ENCODE results near the gene NPHP4. TPM values are rescaled to one million over a fixed set of nuclear protein-coding genes. Genes with fewer than 3 reads are reported as not detected.

Gene NPHP4
- total RNA-seq, 2 experiments from 2014 or later, result 13.4 to 24.2 TPM

- no TSS peak for BruUV-seq (replicated peaks)
- Histone ChIP-seq H3K9me2 (ENCODE audit: insufficient read depth, low read length) (no peaks in the 10 kb centered on the region), H3K9me3 (ENCODE audit: low read length) (no peaks in the 10 kb centered on the region), H3K79me2 (ENCODE audit: insufficient read depth, low read depth, low read length) (peaks cover 12% of the 10 kb centered on the region), H4K20me1 (ENCODE audit: insufficient read depth, low read length) (peaks cover 3% of the 10 kb centered on the region; the same call in 1 of the 2 replicates), H3K4me2 (ENCODE audit: low read length) (no peak overlapping the region), H3K4me1 (ENCODE audit: insufficient read depth, low read length, poor library complexity, severe bottlenecking) (peaks cover 14% of the 10 kb centered on the region), H3K36me3 (ENCODE audit: insufficient read depth, low read length) (no peaks in the 10 kb centered on the region), H3K27ac (ENCODE audit: low read depth, low read length, poor library complexity, severe bottlenecking) (no peak overlapping the region), H2AFZ (ENCODE audit: low read length) (no peak overlapping the region), H3K4me3 (ENCODE audit: low read depth, low read length, poor library complexity, severe bottlenecking) (no peak overlapping the region)
- POLR2A ChIA-PET, result interaction anchor here (0.5 kb wide), 1 partner anchor 460 kb away, joined by 9 read pairs; no protein-coding TSS in a partner anchor
- DNase-seq (ENCODE audit: low spot score), result no peak
- CTCF ChIA-PET (ENCODE audit: unreplicated experiment), result no interaction called here
- intact Hi-C loops (cut with micrococcal nuclease; ENCODE audit: unreplicated experiment), result no loop called here
- TF ChIP-seq CTCF (conservative IDR thresholded peaks at IDR 0.05; ENCODE audit: low read length), result no peak
Measured at GRCh38 chr1:5998051-5998905, 6.1 kb upstream of the NPHP4 start.

GRCh38 chr1:5997316-5997715 lies 5.1 kb upstream of the NPHP4 start:
- Histone ChIP-seq H3K4me1 (ENCODE audit: insufficient read depth, low read length, poor library complexity, severe bottlenecking) (peaks cover 14% of the 10 kb centered on the region), H3K36me3 (ENCODE audit: insufficient read depth, low read length) (no peaks in the 10 kb centered on the region), H4K20me1 (ENCODE audit: insufficient read depth, low read length) (peaks cover 3% of the 10 kb centered on the region; the same call in 1 of the 2 replicates), H2AFZ (ENCODE audit: low read length) (no peak overlapping the region), H3K9me3 (ENCODE audit: low read length) (no peaks in the 10 kb centered on the region), H3K4me3 (ENCODE audit: low read depth, low read length, poor library complexity, severe bottlenecking) (no peak overlapping the region), H3K79me2 (ENCODE audit: insufficient read depth, low read depth, low read length) (peaks cover 12% of the 10 kb centered on the region), H3K9me2 (ENCODE audit: insufficient read depth, low read length) (no peaks in the 10 kb centered on the region), H3K27ac (ENCODE audit: low read depth, low read length, poor library complexity, severe bottlenecking) (no peak overlapping the region), H3K4me2 (ENCODE audit: low read length) (no peak overlapping the region)
- CTCF ChIA-PET (ENCODE audit: unreplicated experiment), result no interaction called here
- BruUV-seq (replicated peaks), result no TSS peak
- DNase-seq (ENCODE audit: low spot score), result no peak
- POLR2A ChIA-PET, result no interaction called here
- intact Hi-C loops (cut with micrococcal nuclease; ENCODE audit: unreplicated experiment), result no loop called here
- TF ChIP-seq CTCF (conservative IDR thresholded peaks at IDR 0.05; ENCODE audit: low read length) (no peak), EZH2phosphoT487 (IDR thresholded peaks at IDR 0.05; ENCODE audit: borderline replicate concordance, low read depth, low read length) (no peak)

GRCh38 chr1:5996641-5997270 lies 4.5 kb upstream of the NPHP4 start:
- ChIA-PET POLR2A (no interaction called here), CTCF (ENCODE audit: unreplicated experiment) (no interaction called here)
- Histone ChIP-seq H3K9me2 (ENCODE audit: insufficient read depth, low read length) (no peaks in the 10 kb centered on the region), H3K36me3 (ENCODE audit: insufficient read depth, low read length) (no peaks in the 10 kb centered on the region), H3K9me3 (ENCODE audit: low read length) (no peaks in the 10 kb centered on the region), H4K20me1 (ENCODE audit: insufficient read depth, low read length) (peaks cover 3% of the 10 kb centered on the region; the same call in 1 of the 2 replicates), H3K79me2 (ENCODE audit: insufficient read depth, low read depth, low read length) (peaks cover 12% of the 10 kb centered on the region), H2AFZ (ENCODE audit: low read length) (no peak overlapping the region), H3K4me3 (ENCODE audit: low read depth, low read length, poor library complexity, severe bottlenecking) (no peak overlapping the region), H3K4me2 (ENCODE audit: low read length) (no peak overlapping the region), H3K4me1 (ENCODE audit: insufficient read depth, low read length, poor library complexity, severe bottlenecking) (peaks cover 14% of the 10 kb centered on the region), H3K27ac (ENCODE audit: low read depth, low read length, poor library complexity, severe bottlenecking) (no peak overlapping the region)
- no peak for DNase-seq (ENCODE audit: low spot score)
- BruUV-seq (replicated peaks), result no TSS peak
- intact Hi-C loops (cut with micrococcal nuclease; ENCODE audit: unreplicated experiment), result no loop called here
- no peak for TF ChIP-seq EZH2phosphoT487 (IDR thresholded peaks at IDR 0.05; ENCODE audit: borderline replicate concordance, low read depth, low read length)
- TF ChIP-seq CTCF (conservative IDR thresholded peaks at IDR 0.05; ENCODE audit: low read length), result no peak
